PC-3 (cell line): ENCODE measurements around the gene PSMA8. TPM values are rescaled to one million over a fixed set of nuclear protein-coding genes. Genes with fewer than 3 reads are reported as not detected.
A peak's percentile ranks its signal among the peaks of the same experiment; 100 is the strongest.

Experiments used
- ATAC-seq: fragments of 200-7000 bp; cut with Tn5 transposase; 2 replicates; pipeline ENCODE4 v1.9.1; 2020; ENCODE audit warnings: mild to moderate bottlenecking, moderate library complexity
- Bru-seq: library from RNA; stranded (reverse); fragments of 400-500 nt; gene quantifications from one replicate; lab custom pipeline; 2021; lab: Mats Ljungman, UMichigan
- BruChase-seq, 2 experiments: library from RNA; stranded (reverse); fragments of 400-500 nt; gene quantifications; one replicate each; lab custom pipeline; 2021; lab: Mats Ljungman, UMichigan
- BruUV-seq: library from RNA; stranded (reverse); fragments of 400-500 nt; replicated peaks from 2 replicates; lab custom pipeline; 2021; lab: Mats Ljungman, UMichigan
- CTCF ChIA-PET: fragments of 300-600 bp; sonication (Branson Sonifier 250); formaldehyde crosslinking; loops from one replicate; lab custom pipeline; 2022; ENCODE audit warnings: antibody characterized with exemption; lab: Charles Lee
- POLR2A ChIA-PET: fragments of 300-600 bp; sonication (Branson Sonifier 250); formaldehyde crosslinking; loops from one replicate; lab custom pipeline; 2022; ENCODE audit warnings: antibody characterized with exemption; ENCODE audit not compliant: unreplicated experiment; lab: Charles Lee
- DNase-seq: peaks from one replicate; pipeline ENCODE4 v3.0.0-alpha.2; 2015
- H2AFZ ChIP-seq: fragments of 300-600 bp; sonication (generic); 2 replicates; pipeline ENCODE4 v1.6.0; 2016; ENCODE audit warnings: antibody characterized with exemption, low read length
- H3F3A ChIP-seq: fragments of 300-600 bp; sonication (generic); one replicate; pipeline ENCODE4 v1.6.0; 2017; ENCODE audit warnings: antibody characterized with exemption, low read length, control low read depth, mild to moderate bottlenecking; ENCODE audit not compliant: unreplicated experiment
- H3K27ac ChIP-seq: fragments of 300-600 bp; sonication (generic); 2 replicates; pipeline ENCODE4 v1.5.1; 2016; ENCODE audit warnings: mild to moderate bottlenecking, low read length
- H3K27me3 ChIP-seq: fragments of 300-600 bp; sonication (generic); 2 replicates; pipeline ENCODE4 v1.6.1; 2016; ENCODE audit warnings: low read length, mixed read lengths
- H3K36me3 ChIP-seq: fragments of 300-600 bp; sonication (generic); 2 replicates; pipeline ENCODE4 v1.6.1; 2016; ENCODE audit warnings: low read depth, mixed run types, low read length, mixed read lengths
- H3K4me1 ChIP-seq: fragments of 300-600 bp; sonication (generic); 2 replicates; pipeline ENCODE4 v1.5.1; 2016; ENCODE audit warnings: low read length; ENCODE audit not compliant: insufficient read depth
- H3K4me2 ChIP-seq: fragments of 300-600 bp; sonication (generic); 2 replicates; pipeline ENCODE4 v1.6.0; 2016; ENCODE audit warnings: low read length
- H3K4me3 ChIP-seq: fragments of 300-600 bp; sonication (generic); 2 replicates; pipeline ENCODE4 v1.5.1; 2016; ENCODE audit warnings: mild to moderate bottlenecking, low read length, mixed read lengths
- H3K79me2 ChIP-seq: fragments of 300-600 bp; sonication (generic); 2 replicates; pipeline ENCODE4 v1.6.1; 2017; ENCODE audit warnings: low read length, mixed read lengths
- H3K9ac ChIP-seq: fragments of 300-600 bp; sonication (generic); 2 replicates; pipeline ENCODE4 v1.6.0; 2016; ENCODE audit warnings: mild to moderate bottlenecking, low read length
- H3K9me2 ChIP-seq: fragments of 300-600 bp; sonication (generic); replicated peaks from 2 replicates; pipeline ENCODE4 v1.6.1; 2016; ENCODE audit warnings: mixed run types, low read length, mixed read lengths
- H3K9me3 ChIP-seq: fragments of 300-600 bp; sonication (generic); 2 replicates; pipeline ENCODE4 v1.6.1; 2016; ENCODE audit warnings: low read length, mixed read lengths
- H4K20me1 ChIP-seq: fragments of 300-600 bp; sonication (generic); 2 replicates; pipeline ENCODE4 v1.6.1; 2016; ENCODE audit warnings: low read length, mixed read lengths
- EZH2 ChIP-seq: fragments of 300-600 bp; sonication (generic); IDR thresholded peaks from one replicate; pipeline ENCODE4 v1.6.1; 2017; ENCODE audit warnings: antibody characterized with exemption, mild to moderate bottlenecking, low read length; ENCODE audit not compliant: unreplicated experiment
- EZH2phosphoT487 ChIP-seq: fragments of 300-600 bp; sonication (generic); IDR thresholded peaks from 2 replicates; pipeline ENCODE4 v1.6.1; 2018; ENCODE audit warnings: mild to moderate bottlenecking, antibody characterized with exemption, low read length, borderline replicate concordance
- intact Hi-C: fragments of 100-400 bp; cut with micrococcal nuclease; formaldehyde crosslinking; loops from 2 replicates; pipeline ENCODE4 v1.9.0; 2023
- long read RNA-seq: library from polyadenylated mRNA; unstranded; transcript quantifications from one replicate; pipeline ENCODE4 v2.0.0, GENCODE V29; 2021; ENCODE audit not compliant: unreplicated experiment
- total RNA-seq: library from RNA; depleted of rRNA; stranded (reverse); fragments of >200 nt; gene quantifications from 2 replicates; pipeline ENCODE4 v1.2.3, GENCODE V29; 2014; rRNA removed
- TF ChIP-seq, protein P1 (sequence below): fragments of 300-600 bp; sonication (generic); conservative IDR thresholded peaks from 2 replicates; pipeline ENCODE4 v1.5.1; 2017; ENCODE audit warnings: antibody characterized with exemption, low read depth, mild to moderate bottlenecking, low read length

The PSMA8 gene
- total RNA-seq: not detected in 2 replicates
- not detected for Bru-seq, nascent RNA
- percentile 1 among the genes with signal in this experiment for BruChase-seq, experiment 1, labeled RNA remaining after a 6-hour chase
- BruChase-seq, experiment 2, labeled RNA remaining after a 2-hour chase: percentile 1 among the genes with signal in this experiment
- long read RNA-seq: 0 reads

DNA sequence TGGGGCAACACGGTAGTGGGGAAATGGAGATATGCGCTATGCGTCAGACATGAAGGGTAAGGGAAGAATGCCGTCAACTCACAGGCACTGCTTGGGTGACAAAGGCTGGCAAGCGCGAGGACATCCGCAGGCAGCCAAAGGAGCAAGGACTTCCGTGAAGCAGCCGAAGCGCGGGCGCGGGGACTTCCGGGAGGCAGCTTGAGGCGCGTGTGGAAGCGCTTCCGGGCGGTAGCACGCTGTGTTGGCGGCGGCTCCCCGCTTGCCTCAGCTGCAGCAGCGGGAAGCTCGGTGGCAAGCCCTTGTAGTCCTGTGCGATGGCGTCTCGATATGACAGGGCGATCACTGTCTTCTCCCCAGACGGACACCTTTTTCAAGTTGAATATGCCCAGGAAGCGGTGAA, at the start of gene PSMA8:
Gene PSMA8, plus strand, starts transcription at position 218 of the 400 bp plus-strand sequence. Its CDS starts 97 bp downstream, at position 315.
- no peak for DNase-seq
- ATAC-seq: no peak
- Histone ChIP-seq H3K27me3 (peaks cover 51% of the 10 kb centered on the region), H3K4me3 (no peak within 1 kb of the TSS), H3F3A (no peaks in the 10 kb centered on the region), H3K4me2 (no peak within 1 kb of the TSS), H2AFZ (no peak within 1 kb of the TSS), H3K9ac (no peak within 1 kb of the TSS), H3K9me2 (no peaks in the 10 kb centered on the region), H3K79me2 (no peaks in the 10 kb centered on the region), H4K20me1 (no peaks in the 10 kb centered on the region), H3K27ac (no peak within 1 kb of the TSS), H3K4me1 (no peaks in the 10 kb centered on the region), H3K9me3 (no peaks in the 10 kb centered on the region), H3K36me3 (no peaks in the 10 kb centered on the region)
- ChIA-PET CTCF (no interaction called here), POLR2A (interaction anchor here (0.5 kb wide), 1 partner anchor 1180 kb away, joined by 3 read pairs; no protein-coding TSS in a partner anchor)
- no TSS peak for BruUV-seq
- TF ChIP-seq, protein P1, sequence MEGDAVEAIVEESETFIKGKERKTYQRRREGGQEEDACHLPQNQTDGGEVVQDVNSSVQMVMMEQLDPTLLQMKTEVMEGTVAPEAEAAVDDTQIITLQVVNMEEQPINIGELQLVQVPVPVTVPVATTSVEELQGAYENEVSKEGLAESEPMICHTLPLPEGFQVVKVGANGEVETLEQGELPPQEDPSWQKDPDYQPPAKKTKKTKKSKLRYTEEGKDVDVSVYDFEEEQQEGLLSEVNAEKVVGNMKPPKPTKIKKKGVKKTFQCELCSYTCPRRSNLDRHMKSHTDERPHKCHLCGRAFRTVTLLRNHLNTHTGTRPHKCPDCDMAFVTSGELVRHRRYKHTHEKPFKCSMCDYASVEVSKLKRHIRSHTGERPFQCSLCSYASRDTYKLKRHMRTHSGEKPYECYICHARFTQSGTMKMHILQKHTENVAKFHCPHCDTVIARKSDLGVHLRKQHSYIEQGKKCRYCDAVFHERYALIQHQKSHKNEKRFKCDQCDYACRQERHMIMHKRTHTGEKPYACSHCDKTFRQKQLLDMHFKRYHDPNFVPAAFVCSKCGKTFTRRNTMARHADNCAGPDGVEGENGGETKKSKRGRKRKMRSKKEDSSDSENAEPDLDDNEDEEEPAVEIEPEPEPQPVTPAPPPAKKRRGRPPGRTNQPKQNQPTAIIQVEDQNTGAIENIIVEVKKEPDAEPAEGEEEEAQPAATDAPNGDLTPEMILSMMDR: no peak
- TF ChIP-seq EZH2phosphoT487 (no peak), EZH2 (no peak)
- intact Hi-C loops: no loop called here

DNA sequence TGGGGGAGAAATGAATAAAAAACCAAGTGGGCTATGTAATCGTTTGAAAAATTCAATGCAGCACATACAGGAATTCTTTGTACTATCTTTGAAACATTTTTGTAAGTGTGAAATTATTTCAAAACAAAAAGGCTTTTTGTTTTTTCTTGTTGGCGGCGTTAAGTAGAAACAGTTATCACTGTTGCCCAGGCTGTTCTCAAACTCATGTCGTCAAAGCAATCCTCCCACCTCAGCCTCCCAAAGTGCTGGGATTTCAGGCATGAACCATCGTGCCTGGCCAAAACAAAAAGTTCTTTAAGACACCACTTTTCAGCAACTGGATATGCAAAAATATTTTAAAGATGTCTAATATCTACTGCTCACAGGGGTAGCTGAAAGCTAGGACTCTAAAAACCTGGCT, 48.6 kb upstream of the PSMA8 start:
- CTCF ChIA-PET: no interaction called here

DNA sequence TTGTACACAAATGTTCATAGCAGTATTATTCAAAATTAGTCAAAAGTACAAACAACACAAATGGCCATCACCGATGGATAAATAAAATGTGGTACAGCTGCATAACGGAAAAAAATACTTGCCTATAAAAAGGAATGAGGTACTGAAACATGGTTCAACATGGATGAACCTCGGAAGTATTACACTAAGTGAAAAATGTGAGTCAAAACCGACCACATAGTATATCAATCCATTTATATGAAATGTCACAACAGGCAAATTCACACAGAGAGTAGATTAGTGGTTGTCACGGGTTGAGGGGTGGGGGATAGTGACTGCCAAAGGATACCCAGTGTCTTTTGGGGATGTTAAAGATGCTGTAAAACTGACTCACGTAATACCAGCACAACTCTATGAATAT, 46.7 kb upstream of the PSMA8 start:
- no peak overlapping the region for H2AFZ ChIP-seq
- intact Hi-C loops: no loop called here

More for the DNA sequence above, 48.6 kb upstream of the PSMA8 start:
- no peak overlapping the region for H3K9ac ChIP-seq
- H4K20me1 ChIP-seq: peaks cover 27% of the 10 kb centered on the region
- H3K36me3 ChIP-seq: peaks cover 45% of the 10 kb centered on the region
- ATAC-seq (no peak), DNase-seq (no peak)
- intact Hi-C loops: no loop called here
- no peaks in the 10 kb centered on the region for H3K27me3 ChIP-seq
- H2AFZ ChIP-seq: no peak overlapping the region
- H3K4me3 ChIP-seq: no peak overlapping the region
- TF ChIP-seq EZH2phosphoT487: no peak
- H3K4me2 ChIP-seq: no peak overlapping the region
- no TSS peak for BruUV-seq
- peaks cover 82% of the 10 kb centered on the region for H3K79me2 ChIP-seq
- H3K27ac ChIP-seq: no peak overlapping the region
- H3K4me1 ChIP-seq: peaks cover 17% of the 10 kb centered on the region
- no peaks in the 10 kb centered on the region for H3F3A ChIP-seq
- POLR2A ChIA-PET: no interaction called here
- H3K9me3 ChIP-seq: no peaks in the 10 kb centered on the region
- H3K9me2 ChIP-seq: no peaks in the 10 kb centered on the region

More for the DNA sequence above, 46.7 kb upstream of the PSMA8 start:
- H3K4me2 ChIP-seq: peak overlapping the region; percentile 89; the same call in 1 of the 2 replicates
- peaks cover 20% of the 10 kb centered on the region for H3K4me1 ChIP-seq
- H4K20me1 ChIP-seq: peaks cover 27% of the 10 kb centered on the region
- H3K27ac ChIP-seq: no peak overlapping the region
- H3K36me3 ChIP-seq: peaks cover 41% of the 10 kb centered on the region
- BruUV-seq: no TSS peak
- H3K9me3 ChIP-seq: no peaks in the 10 kb centered on the region
- no peak overlapping the region for H3K9ac ChIP-seq
- ATAC-seq (no peak), DNase-seq (no peak)
- H3F3A ChIP-seq: no peaks in the 10 kb centered on the region
- H3K27me3 ChIP-seq: no peaks in the 10 kb centered on the region
- no peak overlapping the region for H3K4me3 ChIP-seq
- peaks cover 78% of the 10 kb centered on the region for H3K79me2 ChIP-seq
- CTCF ChIA-PET: no interaction called here
- H3K9me2 ChIP-seq: no peaks in the 10 kb centered on the region
- TF ChIP-seq EZH2phosphoT487 (no peak), EZH2 (no peak)
- TF ChIP-seq, protein P1: no peak
- POLR2A ChIA-PET: no interaction called here
